H54 (cell line): ENCODE measurements around the gene SKI.

ENCODE experiments used
- DNase-seq: peaks from one replicate; pipeline ENCODE4 v3.0.0; 2011; ENCODE audit warnings: low spot score, mixed read lengths; ENCODE audit not compliant: insufficient read length
- FAIRE-seq: peaks from 3 replicates; lab custom pipeline; 2011; peaks lifted over from hg19 to GRCh38; lab: Jason Lieb, UNC
- POLR2A ChIP-seq: IDR thresholded peaks from 2 replicates; pipeline ENCODE4 v1.6.1; 2011; ENCODE audit warnings: low read depth, mild to moderate bottlenecking, low read length

SKI gene

DNA sequence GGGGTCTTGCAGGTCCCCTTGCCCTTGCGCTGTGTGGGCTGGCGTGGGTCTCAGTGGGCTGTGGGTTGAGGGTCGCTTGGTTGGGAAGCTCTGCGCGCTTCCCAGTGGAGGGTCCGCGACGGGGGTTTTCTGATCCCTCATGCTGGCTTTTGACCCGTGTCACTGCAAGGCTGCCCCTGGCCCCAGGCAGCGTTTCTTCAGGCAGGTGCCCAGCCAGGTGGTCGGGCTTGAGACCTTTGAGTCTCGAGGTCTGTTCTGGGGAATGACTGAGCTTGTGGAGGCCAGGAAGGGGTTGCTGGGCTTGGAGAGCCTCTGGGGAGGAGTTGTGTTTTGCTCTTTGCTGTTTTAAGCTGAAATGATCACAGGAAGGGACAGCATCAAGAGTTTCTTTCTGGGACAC is 5.3 kb downstream of the SKI start:
- FAIRE-seq (no peak), DNase-seq (no peak)
- no peak for TF ChIP-seq POLR2A

DNA sequence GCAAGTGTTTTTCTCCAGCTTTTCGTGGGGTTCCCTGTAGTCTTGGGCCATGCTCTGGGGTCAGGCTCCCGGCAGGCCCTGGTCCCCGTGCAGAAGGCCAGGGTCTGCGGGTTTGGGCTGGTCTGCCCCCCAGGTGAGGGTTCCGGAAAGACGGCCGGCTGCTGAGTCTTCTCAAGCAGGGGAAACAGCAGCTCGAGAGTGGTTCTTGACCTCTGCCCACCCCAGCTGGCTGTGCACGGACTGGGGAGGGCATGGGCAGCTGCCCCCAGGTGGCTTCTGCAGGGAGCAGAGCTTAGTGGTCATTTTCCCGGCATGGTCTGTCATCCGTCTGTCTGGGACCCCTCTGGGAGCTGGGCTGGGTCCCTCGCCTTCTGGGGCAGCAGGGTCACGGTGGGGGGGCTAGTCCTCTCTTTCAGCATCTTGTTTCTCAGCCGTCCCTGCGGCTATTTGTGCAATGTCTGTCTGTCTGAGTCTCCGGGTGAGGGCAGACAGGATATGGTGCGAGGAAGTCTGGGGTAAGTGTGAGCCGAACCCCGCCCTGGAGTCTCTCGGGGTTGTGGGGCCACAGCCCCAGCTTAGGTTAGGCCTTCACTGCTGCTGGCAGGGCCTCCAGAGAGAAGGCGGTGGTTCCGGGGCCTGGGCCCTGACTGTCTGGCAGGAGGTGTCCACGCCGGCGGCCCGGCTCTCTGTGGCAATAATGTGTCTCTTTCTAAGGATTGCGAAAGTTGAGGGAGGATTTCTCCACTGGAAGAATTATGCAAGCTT is 6.1 kb downstream of the SKI start:
- DNase-seq (peak; percentile 46), FAIRE-seq (no peak)
- no peak for TF ChIP-seq POLR2A

DNA sequence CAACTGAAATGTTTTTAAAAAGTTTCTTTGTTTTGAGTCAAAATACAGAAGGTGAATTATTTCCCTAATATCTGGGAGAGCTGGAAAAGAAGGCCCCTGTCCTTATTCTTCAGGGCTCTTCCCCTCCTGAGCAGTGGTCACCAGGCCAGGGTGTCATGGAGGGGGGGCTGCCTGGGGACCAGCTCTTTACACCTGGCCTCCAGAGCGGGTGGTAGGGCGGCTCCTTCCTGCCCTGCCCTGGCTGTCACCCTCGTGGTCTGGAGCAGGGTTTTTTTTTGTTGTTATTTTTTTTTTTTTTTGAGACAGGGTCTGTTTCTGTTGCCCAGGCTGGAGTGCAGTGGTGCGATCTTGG is 6.6 kb downstream of the SKI start:
- no peak for TF ChIP-seq POLR2A
- DNase-seq (no peak), FAIRE-seq (no peak)

DNA sequence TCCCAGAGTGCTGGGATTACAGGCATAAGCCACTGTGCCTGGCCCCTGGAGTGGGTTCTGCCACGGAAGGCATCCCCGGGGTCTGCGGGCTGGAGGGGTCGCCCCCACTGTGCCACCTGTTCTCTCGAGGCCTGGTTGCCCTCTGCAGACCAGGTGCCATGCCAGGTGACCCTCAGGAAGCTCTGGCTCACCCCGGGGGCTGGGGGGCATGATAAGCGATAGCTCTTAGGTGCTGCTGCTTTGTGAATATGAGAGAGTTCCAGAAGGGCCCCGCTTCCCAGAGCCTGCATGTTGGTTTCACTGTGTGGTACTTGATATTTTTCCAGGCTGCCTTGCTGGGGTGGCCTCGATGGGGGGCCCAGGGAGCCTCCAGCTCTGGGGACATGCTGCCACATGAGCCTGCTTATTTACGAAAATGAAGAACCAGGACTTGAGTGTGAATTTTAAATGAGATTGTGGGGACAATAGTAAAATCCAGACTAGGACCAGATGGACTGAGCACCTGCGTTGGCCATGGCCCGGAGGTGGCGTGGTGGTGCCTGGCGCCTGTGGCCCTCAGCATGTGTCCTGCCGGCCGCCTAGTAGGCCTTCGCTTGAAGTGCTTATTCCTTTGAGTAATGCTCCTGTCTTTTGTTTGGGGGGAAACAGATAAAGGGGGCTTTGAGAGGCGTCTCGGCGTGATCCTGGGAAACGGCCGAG is 7.3 kb downstream of the SKI start:
- DNase-seq (no peak), FAIRE-seq (no peak)
- TF ChIP-seq POLR2A = no peak

DNA sequence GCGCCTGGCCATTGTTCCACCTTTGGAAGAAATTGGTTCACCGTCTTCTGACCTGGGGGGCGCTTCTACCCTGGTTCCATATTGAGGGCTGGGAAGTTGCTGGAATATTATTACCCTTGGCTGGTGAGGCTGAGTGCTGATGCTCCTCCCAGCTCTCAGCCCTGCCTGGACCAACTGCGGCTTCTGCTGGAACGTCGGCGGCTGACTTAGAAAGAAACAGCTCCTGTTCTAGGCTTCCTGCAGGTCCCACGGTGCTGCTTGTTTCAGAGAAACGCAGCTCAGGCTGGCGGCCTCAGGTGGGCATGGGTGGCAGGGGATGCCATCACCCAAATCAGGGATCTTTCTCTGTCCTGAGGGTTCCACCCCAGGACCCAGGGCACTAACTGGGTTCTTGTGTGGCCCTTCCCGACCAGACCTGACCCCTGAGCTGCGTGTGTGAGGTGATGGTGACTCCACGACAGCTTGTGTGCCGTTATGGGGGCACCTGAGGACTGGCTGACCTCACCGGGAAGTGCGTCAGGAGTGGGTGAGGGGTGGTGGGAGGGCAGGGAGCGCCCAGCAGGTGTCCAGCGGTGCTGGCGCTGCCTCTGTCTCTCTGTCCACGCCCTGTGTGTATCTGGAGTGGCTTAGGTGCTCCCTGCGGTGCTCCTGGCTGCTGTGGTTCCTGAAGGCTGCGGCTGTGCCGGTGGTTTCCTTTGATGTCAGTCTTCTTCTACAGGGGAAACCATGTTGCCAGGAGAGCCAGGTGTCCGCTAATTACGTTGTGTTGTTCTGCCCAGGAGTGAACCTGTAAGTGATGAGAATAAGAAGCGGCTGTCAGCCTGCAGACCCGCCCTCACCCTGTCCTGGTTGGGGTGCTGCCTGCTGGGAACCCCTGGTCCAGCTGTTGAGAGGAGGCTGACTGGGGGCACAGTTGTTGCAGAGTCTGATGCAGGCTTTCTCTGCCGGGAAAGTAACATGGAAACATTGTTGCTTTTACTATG is 8.9 kb downstream of the SKI start:
- no peak for DNase-seq
- no peak for TF ChIP-seq POLR2A
- FAIRE-seq = no peak

DNA sequence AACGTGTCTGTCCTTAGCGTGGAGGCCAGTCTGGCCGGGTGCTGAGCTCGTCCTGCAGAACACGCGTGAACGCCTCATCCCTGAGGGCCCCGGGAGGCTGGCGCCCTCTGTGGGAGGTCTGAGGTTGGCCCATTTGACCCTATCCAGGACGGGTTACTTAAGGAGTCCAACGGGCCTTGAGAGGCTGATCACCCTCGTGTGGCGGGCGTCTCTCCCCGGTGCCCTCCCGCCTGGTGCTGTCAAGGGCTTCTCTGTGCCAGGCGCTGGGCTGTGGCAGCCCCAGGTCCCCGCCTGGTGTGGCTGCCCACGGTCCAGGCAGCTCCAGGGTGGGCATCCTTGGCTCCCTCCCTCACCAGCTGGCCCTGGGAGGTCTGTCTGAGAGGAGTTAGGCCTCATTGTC is 9.7 kb downstream of the SKI start:
- no peak for TF ChIP-seq POLR2A
- FAIRE-seq (no peak), DNase-seq (no peak)

DNA sequence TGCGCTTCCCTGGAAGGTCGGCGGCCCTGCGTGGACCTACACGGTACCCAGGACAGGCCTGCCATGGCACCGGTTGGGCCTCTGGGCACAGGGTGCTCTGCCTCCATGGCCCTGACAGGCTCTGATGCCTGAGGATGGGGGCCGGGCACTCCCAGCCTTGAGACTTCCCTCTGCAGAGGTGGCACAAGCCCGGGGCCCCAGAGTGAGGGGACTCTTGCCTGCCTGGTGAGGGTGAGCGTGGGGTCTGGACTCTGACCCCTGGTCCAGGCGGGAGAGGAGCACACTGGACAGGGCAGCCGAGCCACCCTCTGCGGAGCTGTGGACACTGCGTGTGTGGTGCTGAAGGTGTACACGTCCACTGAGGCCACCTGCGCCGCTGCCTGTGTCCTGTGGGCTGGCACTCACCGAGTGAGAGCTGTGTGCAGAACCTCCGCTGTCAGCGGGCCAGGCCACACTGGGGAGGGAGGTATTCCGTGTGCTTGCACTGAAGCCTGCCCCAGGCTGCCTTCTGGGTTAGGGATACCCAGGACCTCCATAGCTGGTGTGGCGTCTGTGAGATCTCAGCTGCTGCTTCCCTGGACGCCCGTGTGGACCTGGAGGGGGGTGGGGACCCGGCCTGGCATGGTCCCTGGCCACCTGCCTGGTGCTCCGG is 10.4 kb downstream of the SKI start:
- TF ChIP-seq POLR2A = no peak
- FAIRE-seq = no peak
- DNase-seq = no peak

DNA sequence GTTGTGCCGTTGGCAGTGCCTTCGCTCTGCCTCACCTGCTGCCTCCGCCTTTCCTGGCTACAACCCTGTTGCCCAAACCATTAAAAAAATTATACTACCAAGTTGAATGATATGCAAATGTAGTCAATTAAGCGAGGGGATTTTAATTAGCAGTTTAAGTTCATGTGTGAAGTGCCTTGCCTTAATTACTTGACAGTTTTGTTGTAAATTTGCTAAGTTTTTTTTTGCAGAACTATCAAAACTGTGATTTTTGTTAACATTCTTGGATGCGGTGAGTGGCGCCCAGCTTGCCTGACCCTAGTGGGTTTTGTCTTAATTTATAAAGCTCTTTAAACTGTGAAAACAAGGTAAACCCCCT is 10.9 kb downstream of the SKI start:
- no peak for FAIRE-seq
- DNase-seq = no peak
- TF ChIP-seq POLR2A = no peak

DNA sequence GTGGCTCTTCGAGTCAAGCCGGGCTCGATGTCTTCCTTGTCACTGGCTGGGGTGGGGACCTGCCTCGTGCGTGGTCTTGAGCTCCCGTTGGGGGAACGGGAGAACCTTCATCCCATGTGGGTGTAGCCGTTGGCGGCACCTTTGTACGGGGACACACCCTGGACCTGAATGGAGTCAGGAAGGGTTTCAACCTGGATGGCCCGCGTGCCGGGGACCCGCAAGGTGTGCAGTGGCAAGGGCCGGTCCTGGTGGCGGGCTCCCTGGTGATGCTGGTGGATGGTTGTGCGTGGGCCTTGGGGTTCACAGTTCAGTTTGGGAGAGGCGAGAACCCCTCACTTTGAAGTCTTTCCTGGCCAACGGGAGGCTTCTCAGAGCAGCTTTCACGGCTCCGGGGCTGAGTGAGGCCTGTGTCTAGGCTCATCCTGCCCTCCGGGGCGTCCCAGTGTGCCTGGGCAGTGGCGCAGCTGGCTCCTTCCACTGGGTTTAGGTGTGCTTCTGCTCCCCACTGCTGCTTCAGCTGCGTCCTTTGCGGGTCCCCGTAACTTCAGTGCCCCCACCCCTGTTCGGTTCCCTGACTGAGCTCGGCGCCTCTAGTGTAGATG is 11.4 kb downstream of the SKI start:
- no peak for TF ChIP-seq POLR2A
- DNase-seq (no peak), FAIRE-seq (no peak)

DNA sequence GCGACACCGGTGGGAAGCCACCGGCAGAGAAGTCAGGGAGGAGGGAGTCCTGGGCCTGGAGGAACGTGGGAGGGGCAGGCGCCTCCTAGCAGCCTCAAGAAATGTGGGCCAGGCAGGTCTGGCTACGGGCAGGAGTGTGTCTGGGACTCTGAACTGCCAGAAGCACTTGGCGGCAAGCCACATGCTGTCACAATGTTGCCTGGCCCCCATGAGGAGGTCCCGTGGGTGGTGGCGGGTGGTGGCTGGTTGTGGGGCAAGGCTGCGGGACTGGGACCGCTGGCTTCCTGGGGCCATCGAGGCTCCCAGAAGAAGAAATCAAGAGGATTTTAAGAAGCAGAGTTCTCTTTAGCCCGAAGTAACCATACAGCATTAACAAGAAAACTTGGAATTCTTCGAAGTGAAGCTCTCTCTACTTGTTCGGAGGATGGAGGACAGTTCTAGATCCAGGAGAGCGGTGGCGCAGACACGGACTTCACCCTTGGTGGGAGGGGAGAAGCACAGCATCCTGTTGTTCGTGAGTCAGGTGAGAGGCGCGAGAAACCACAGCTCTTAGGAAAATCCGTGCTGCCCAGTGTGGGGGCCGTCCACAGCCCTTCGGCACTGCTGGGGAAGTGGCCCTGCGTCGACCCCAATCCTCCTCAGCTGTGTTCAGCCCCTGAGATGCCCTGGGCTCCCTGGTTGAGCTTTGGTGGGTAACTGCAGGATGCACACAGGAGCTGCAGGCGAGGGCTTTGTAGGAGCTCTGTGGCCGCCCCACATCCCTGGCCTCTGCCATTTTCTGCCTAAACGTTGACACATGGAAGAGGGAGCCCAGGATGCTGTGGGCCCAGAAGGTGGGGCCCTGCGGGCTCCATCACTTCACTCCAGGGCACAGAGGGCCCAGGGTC is 12.4 kb downstream of the SKI start:
- FAIRE-seq (no peak), DNase-seq (no peak)
- no peak for TF ChIP-seq POLR2A

DNA sequence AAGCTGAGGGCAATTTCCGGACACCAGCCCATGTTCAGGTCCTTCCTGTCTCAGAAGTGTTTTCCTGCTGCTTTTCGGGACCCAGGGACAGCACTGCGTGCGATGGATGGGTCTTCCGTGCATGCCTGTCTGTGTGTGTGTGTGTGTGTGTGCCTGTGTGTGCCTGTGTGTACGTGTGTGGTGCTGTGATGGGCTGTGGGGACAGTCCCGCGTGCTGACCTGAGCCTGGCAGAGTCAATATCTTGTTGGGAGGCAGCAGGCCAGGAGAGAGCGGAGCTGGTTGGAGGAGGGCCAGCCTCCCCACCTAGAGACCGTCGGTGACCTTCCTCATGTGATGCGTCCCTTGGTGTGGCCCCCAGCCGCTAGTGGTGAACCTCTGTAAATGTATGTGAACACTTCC is 13.7 kb downstream of the SKI start:
- DNase-seq (no peak), FAIRE-seq (no peak)
- no peak for TF ChIP-seq POLR2A
